Measurements from ENCODE around the gene MSTO1. TPM values are rescaled to one million over a fixed set of nuclear protein-coding genes. Genes with fewer than 3 reads are reported as not detected.

Gene MSTO1
- polyA plus RNA-seq, 1 experiment, result 17.1 TPM

- peaks cover 8% of the 10 kb centered on the region for H3K9me3 ChIP-seq (ENCODE audit: control insufficient read depth, insufficient read depth, low read length)
- TF ChIP-seq CTCF (IDR thresholded peaks at IDR 0.05; ENCODE audit: low read depth, low read length), result peak; percentile 78
- CTCF ChIA-PET, result interaction anchor here (0.6 to 3.1 kb wide), 8 partner anchors 24 to 473 kb away, joined by 3 to 21 read pairs (median 3); no protein-coding TSS in a partner anchor
- peak; percentile 77 for DNase-seq (ENCODE audit: low read depth, low spot score)
- no peaks in the 10 kb centered on the region for H3K27me3 ChIP-seq (ENCODE audit: control insufficient read depth, insufficient read depth, low read length)
- peak overlapping the region; percentile 82 for H3K27ac ChIP-seq (ENCODE audit: low read depth, low read length)
- POLR2A ChIA-PET, result interaction anchor here (0.7 kb wide), 3 partner anchors 193 to 387 kb away, joined by 3 to 5 read pairs (median 4); partner anchors contain the start of gene RUSC1
- peak overlapping the region; percentile 55 for H3K4me3 ChIP-seq (ENCODE audit: low read depth, low read length)
Observed at GRCh38 chr1:155648207-155649147, 38.5 kb downstream of the MSTO1 start.

GRCh38 chr1:155649676-155650075 is 39.7 kb downstream of the MSTO1 start:
- Histone ChIP-seq H3K9me3 (ENCODE audit: control insufficient read depth, insufficient read depth, low read length) (no peaks in the 10 kb centered on the region), H3K27me3 (ENCODE audit: control insufficient read depth, insufficient read depth, low read length) (no peaks in the 10 kb centered on the region), H3K4me3 (ENCODE audit: low read depth, low read length) (no peak overlapping the region), H3K27ac (ENCODE audit: low read depth, low read length) (no peak overlapping the region)
- DNase-seq (ENCODE audit: low read depth, low spot score), result no peak
- ChIA-PET CTCF (no interaction called here), POLR2A (no interaction called here)
- no peak for TF ChIP-seq CTCF (IDR thresholded peaks at IDR 0.05; ENCODE audit: low read depth, low read length)

GRCh38 chr1:155650231-155650757 is 40.3 kb downstream of the MSTO1 start:
- no peak for TF ChIP-seq CTCF (IDR thresholded peaks at IDR 0.05; ENCODE audit: low read depth, low read length)
- POLR2A ChIA-PET, result no interaction called here
- H3K27ac ChIP-seq (ENCODE audit: low read depth, low read length), result no peak overlapping the region
- CTCF ChIA-PET, result interaction anchor here (0.6 to 1.9 kb wide), 2 partner anchors 11 to 400 kb away, joined by 3 to 13 read pairs; no protein-coding TSS in a partner anchor
- H3K9me3 ChIP-seq (ENCODE audit: control insufficient read depth, insufficient read depth, low read length), result no peaks in the 10 kb centered on the region
- H3K4me3 ChIP-seq (ENCODE audit: low read depth, low read length), result no peak overlapping the region
- no peaks in the 10 kb centered on the region for H3K27me3 ChIP-seq (ENCODE audit: control insufficient read depth, insufficient read depth, low read length)
- DNase-seq (ENCODE audit: low read depth, low spot score), result no peak

GRCh38 chr1:155651861-155652661 is 42.0 kb downstream of the MSTO1 start:
- no peak overlapping the region for H3K27ac ChIP-seq (ENCODE audit: low read depth, low read length)
- no peak overlapping the region for H3K4me3 ChIP-seq (ENCODE audit: low read depth, low read length)
- TF ChIP-seq CTCF (IDR thresholded peaks at IDR 0.05; ENCODE audit: low read depth, low read length), result no peak
- ChIA-PET POLR2A (no interaction called here), CTCF (interaction anchor here (0.5 to 1.9 kb wide), 3 partner anchors 12 to 402 kb away, joined by 3 to 13 read pairs (median 3); no protein-coding TSS in a partner anchor)
- no peaks in the 10 kb centered on the region for H3K27me3 ChIP-seq (ENCODE audit: control insufficient read depth, insufficient read depth, low read length)
- no peak for DNase-seq (ENCODE audit: low read depth, low spot score)
- H3K9me3 ChIP-seq (ENCODE audit: control insufficient read depth, insufficient read depth, low read length), result no peaks in the 10 kb centered on the region

Measured in AG04450 (cell line).